ENCODE data around the gene KCNAB3.

KCNAB3 gene

DNA sequence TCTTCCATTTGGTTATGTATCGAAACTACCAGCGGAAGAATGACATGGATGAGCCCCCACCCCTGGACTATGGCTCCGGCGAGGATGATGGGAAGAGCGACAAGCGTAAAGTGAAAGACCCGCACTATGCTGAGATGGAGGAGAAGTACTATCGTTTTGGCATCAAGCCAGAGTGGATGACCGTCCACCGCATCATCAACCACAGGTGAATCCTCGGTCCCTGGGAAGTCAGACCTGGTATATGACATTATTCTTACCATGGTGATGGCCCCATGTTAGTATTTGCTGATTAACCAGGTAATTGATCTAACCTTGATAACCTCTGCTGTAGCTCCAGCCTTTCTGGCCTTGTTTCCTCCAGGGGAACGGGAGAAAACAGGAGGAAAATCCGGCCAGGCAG is 32.6 kb downstream of the KCNAB3 start:
- no peak for DNase-seq

DNA sequence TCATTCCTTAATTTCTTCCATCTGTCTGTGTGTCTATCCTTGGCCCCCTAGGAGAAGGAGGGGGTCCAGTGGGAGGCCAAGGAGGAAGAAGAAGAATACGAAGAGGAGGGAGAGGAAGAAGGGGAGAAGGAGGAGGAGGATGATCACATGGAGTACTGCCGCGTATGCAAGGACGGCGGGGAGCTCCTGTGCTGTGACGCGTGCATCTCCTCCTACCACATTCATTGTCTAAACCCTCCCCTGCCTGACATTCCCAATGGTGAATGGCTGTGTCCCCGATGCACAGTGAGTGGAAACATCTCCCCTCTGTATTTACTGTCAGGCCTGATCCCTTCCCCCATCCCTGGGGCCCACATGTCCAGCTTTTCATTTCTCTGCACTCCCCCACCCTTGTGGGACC is 34.8 kb downstream of the KCNAB3 start:
- no peak for DNase-seq

DNA sequence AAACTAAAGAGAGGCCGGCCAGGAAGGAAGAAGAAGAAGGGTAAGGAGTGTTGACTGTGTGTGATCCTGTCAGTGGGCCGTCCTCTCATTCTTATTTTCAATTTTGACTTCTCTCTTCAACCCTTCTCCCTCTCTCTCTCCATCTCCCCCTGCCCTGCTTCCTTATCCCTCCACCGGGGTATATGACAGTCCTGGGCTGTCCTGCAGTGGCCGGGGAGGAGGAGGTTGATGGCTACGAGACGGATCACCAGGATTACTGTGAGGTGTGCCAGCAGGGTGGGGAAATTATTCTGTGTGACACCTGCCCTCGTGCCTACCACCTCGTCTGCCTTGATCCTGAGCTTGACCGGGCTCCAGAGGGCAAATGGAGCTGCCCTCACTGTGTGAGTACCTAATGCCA is 35.4 kb downstream of the KCNAB3 start:
- no peak for DNase-seq

DNA sequence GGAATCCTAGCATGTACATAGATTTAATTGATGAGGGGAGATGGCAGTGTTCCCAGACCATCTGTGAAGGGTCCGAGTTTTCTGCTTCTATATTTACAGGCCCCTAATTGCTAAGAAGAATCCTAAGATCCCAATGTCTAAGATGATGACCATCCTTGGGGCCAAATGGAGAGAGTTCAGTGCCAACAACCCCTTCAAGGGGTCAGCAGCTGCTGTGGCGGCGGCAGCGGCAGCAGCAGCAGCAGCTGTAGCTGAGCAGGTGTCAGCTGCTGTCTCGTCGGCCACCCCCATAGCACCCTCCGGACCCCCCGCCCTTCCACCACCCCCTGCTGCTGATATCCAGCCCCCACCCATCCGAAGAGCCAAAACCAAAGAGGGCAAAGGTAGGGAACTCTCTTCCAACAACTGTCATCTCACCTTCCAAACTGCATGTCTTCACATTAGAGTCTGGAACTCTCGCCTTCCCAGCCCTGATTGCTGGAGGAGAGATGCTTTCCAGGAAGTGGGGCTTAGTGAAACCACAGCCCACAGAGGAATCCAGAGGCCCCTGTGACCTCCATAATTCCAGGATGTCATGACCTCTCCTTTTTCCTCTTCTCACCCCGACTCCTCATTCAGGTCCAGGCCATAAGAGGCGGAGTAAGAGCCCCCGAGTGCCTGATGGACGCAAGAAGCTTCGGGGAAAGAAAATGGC is 36.3 kb downstream of the KCNAB3 start:
- DNase-seq, result no peak

- DNase-seq, result peak; percentile 72
Measured at GRCh38 chr17:7889166-7889955, 40.3 kb downstream of the KCNAB3 start.

DNA sequence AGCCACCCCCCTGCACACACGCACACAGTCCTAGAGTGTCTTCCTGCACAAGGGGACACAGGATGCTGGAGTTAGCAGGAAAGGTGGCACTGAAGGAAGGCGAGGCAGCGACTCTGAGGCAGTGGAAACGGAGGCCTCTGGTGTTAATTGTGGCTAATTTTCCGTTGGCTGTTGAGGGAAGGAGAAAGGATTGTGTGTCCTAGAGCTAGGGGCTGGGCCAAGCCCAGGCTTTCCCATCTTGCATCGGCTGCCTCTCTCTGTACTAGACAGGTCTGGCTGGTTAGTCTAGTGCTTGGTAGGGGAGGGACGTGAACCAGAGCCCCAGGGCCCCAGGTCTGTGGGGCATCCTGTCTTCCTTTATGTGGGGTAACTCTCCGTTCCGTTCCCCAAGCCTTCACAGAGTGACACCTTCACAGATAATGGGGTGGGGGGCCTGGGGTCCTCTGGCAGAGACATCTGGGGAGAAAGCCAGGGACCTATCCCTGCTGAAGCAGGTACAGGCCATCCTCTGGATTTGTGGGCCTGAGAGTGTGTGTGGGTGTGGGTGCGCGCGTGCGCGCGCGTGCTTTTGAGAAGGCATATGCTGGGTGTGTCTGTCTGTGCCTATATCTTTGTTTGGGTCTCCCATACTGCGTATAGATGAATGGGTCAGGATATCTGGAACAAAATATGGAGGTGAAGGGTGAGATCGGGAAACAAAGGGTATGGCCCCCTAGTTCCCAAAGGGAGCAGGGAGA is 41.3 kb downstream of the KCNAB3 start, which contains the start of gene CHD3:
TSS of gene CHD3 (plus strand) at position 606 of the 737 bp plus-strand sequence. CDS start 212 bp downstream, outside the sequence.
- no peak for DNase-seq

DNA sequence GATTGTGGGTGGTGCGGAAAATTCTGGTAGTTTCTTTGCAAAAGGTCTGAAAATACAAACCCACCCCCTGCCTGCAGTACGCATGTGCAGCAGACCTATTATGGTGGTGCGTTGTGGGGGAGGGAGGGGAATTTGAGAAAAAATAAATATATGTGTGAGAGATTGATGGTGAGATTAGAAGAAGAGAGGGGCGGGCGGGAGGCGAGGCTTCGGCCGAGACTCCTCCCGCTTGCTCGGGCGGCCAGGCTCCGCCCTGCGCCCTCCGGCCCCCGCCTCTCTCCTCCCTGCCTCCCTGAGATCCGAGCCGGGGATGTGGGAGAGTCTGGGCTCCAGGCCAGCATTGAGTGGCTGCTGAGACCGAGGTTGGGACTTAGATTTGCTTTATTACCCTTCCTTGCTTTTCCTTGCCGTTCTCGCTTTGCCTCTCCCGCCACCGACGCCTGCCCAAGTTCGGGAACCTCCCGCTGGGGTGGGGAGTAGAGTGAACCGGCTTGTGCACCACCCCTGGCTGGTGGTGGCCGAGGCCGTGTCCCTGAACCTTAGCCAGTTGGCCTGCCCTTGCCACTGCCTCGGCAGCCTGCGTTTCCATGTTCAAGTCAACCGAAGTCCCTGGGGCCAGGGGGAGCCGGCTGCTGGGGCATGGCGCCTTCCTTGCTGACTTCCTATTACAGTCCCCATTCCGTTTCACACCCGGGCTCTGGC is 42.0 kb downstream of the KCNAB3 start:
- DNase-seq, result peak; percentile 69

GRCh38 chr17:7887038-7887481 is 42.6 kb downstream of the KCNAB3 start:
- no peak for DNase-seq

DNA sequence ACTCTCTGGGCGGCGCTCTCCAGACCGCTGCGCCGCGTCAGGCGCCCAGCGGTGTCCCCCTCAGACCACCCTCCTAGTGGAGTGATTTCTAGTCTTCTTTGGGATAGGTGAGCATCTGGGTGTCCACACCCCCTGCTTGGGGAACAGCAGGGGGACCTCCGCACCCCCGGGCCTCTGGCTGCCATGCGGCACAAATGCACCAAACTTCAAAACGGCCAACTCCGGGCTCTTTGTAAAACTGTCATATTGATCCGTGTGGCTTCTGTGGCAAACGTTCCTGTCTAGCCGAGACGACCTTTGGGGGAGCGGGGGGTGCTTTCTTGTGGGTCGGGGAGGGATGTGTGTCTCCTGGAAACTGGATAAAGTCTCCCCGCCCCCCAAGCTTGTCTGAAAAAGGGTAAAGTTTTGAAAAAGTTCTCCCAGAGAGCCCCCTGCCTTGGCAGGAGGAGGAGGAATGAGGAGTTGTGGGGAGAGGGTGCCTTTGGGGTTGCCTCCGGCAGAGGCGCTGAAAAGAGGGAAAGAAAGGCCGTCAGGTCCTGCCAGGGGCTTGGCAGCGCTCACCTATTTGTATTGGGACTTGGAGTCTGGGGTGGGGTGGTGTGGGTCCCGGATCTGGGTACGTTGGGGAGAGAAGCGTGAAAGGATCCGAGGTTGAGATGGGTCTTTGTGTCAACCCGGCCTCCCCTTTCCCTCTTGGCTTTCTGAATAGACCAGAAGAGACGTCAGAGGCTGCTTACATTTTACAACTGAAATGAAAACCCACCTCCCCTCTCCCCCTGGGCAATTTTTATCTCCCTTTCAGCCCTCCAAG is 43.2 kb downstream of the KCNAB3 start:
- DNase-seq, result no peak

GRCh38 chr17:7885367-7886226 is 44.1 kb downstream of the KCNAB3 start:
- peak; percentile 58 for DNase-seq

- DNase-seq, result no peak
Measured at GRCh38 chr17:7884581-7885366, 44.9 kb downstream of the KCNAB3 start.

DNA sequence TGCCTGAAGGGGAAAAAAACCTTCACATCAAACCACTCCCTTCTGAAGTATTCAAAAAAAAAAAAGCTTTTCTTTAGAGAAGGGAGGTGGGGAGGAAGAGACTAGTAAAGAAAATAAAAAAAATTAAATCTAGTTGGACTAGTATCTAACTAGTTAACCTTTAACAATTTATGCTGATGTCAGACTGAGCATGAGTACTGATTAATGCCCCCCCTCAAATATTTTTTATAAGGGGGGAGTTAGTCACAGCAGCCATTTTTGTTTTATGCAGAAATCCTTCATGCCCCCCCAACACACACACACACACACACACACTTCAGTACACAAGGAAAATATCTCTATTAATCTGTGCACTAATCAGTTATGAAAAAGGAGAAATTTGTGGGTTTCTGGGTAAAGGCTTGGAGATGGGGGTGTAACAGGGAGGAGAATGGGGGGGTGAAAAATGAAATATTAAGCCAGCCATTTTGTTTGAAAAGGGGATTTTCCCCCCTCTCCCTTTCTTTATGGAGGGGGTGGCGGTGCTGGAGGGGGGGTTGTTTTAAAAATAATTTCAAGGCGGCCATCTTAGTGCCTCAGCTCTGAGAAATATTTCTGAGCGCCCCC is 45.8 kb downstream of the KCNAB3 start:
- DNase-seq, result no peak

- no peak for DNase-seq
Measured at GRCh38 chr17:7882629-7883028, 47.0 kb downstream of the KCNAB3 start.

DNA sequence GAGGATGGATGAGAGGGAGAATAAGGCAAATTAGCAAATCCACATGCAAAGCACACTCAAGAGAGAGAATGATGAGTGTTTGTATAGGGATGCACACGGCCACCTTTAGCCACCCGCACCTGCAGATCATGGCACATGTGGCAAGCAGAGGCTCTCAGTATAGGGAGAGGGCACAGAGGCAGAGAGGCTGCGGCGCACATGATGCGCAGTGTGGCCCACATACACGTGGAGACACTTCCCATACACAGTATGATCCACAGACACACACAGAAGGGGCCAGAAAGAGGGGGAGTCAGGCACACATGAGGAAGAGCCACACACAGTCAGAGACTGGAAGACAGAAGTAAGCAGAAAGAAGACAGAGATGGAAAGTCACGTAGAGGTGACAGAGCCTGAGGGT is 47.6 kb downstream of the KCNAB3 start:
- DNase-seq, result no peak

DNA sequence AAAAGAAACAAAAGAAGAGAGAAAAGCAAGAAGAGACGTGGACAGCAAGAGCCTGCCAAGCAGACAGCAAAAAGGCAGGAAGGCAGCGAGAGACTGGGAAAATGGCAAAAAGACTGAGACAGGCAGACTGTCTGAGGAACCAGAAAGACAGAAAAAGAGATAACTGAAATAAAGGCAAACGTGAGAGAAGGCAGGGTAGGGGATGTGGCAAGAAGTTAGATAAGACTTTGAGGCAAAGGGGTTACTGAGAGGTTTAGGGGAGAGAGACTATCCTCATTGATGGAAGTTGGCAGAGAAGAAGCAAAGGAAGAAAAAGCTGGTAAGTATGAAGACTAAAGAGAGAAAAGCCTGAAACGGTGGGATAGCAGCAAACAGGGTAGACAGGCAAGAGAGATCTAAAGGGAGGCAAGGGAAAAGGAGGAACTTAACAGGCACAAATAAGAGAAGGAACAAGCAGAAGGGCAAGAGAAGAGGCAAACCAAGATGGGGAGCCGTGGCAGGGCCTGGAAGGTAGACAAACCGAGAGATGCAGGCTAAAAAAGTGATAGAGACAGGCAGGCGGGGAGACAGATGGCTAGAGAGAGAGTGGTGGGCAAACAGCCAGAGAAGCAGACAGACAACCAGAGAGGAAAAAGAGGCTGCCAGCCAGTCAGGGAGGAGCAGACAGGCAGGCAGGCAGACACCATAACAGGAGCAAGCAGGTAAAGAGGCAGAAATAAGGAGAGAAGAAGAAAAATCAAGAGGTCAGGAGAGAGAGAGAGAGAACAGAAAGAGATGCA is 48.2 kb downstream of the KCNAB3 start:
- DNase-seq, result no peak

DNA sequence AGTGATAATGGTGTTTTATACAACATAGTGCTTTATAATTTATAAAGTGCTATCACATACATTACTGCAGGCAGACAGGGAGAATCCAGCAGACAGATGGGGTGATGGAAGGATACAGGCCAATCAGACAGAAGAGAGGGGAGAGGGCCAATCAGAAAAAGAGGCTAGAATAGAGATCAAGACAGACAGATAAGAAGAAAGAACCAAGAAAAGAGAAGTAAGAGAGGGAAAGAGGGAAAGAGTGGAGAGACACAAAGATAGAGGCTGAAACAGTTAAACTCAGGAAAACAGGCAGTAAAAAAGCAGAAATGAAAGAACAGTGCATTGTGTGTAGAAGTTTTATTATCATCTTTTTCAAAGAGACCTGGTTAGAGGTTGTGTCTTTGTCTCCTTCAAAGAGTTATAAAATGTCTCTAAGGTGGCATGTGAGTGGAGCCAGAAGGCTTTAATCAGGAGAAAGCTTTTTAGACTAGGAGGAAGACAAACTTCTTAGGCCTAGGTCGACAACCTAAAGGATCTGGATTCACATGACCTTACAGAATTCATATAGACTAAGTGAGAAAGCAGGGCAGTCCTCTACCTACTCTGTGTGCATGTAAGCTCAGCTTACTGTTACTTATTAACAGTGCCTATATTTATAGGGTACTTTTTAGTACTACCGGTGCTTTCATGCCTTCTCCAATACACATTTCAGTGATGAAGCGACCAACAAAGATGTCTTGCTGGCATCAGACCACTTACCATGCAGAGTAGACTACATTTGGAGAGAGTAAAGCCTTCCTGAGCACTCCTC is 49.4 kb downstream of the KCNAB3 start:
- no peak for DNase-seq

DNA sequence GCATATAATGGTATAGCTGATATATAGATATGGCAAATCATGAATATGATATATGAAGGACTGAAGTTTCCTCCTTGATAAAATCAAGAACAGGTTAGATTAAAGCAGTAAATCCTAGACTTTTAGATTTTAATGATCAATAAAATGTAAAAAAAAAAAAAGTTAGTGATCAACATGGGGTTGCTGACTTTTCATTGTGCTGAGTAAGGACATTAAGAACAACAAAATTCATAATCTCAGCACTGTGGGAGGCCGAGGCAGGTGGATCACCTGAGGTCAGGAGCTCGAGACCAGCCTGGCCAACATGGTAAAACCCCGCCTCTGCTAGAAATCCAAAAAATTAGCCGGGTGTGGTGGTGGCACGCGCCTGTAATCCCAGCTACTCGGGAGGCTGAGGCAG is 51.4 kb downstream of the KCNAB3 start:
- DNase-seq, result no peak

- DNase-seq, result no peak
Measured at GRCh38 chr17:7875804-7876370, 53.8 kb downstream of the KCNAB3 start.
